Trophoblast cell (in vitro differentiated cells and primary cell): ENCODE results near the gene DHX57.

Experiments used
- DNase-seq, 2 donors: peaks; one replicate each; pipeline ENCODE4 v3.0.0-alpha.2; 2016
- H2AFZ ChIP-seq: 2 replicates; pipeline ENCODE4 v1.6.1; 2013; ENCODE audit warnings: low read length, moderate library complexity, mild to moderate bottlenecking; ENCODE audit not compliant: insufficient read depth, poor library complexity
- H2AK5ac ChIP-seq: 2 replicates; pipeline ENCODE4 v1.6.1; 2013; ENCODE audit warnings: mild to moderate bottlenecking, low read length
- H2BK120ac ChIP-seq: 2 replicates; pipeline ENCODE4 v1.6.1; 2013; ENCODE audit warnings: low read length, mild to moderate bottlenecking, moderate library complexity; ENCODE audit not compliant: insufficient read depth, poor library complexity
- H2BK12ac ChIP-seq: 2 replicates; pipeline ENCODE4 v1.6.1; 2013; ENCODE audit warnings: mild to moderate bottlenecking, low read length, moderate library complexity
- H2BK5ac ChIP-seq: 2 replicates; pipeline ENCODE4 v1.6.1; 2013; ENCODE audit warnings: low read length, low read depth, moderate library complexity, mild to moderate bottlenecking; ENCODE audit not compliant: poor library complexity
- H3K14ac ChIP-seq: 2 replicates; pipeline ENCODE4 v1.6.1; 2013; ENCODE audit warnings: mild to moderate bottlenecking, low read length
- H3K18ac ChIP-seq: 2 replicates; pipeline ENCODE4 v1.6.1; 2013; ENCODE audit warnings: mild to moderate bottlenecking, low read length
- H3K23ac ChIP-seq: 2 replicates; pipeline ENCODE4 v1.6.1; 2013; ENCODE audit warnings: low read length
- H3K27ac ChIP-seq: 2 replicates; pipeline ENCODE4 v1.5.1; 2013; ENCODE audit warnings: low read depth, mild to moderate bottlenecking, inconsistent platforms, low read length, moderate library complexity
- H3K27me3 ChIP-seq: 2 replicates; pipeline ENCODE4 v1.6.1; 2013; ENCODE audit warnings: inconsistent platforms, mild to moderate bottlenecking, low read length, moderate library complexity; ENCODE audit not compliant: insufficient read depth
- H3K36me3 ChIP-seq, 2 experiments: 1 replicate in 1 of 2; 2 replicates in 1 of 2; pipeline ENCODE4 v1.6.1; 2013; ENCODE audit warnings: low read length in 2 of 2, mild to moderate bottlenecking in 2 of 2, moderate library complexity in 1 of 2; ENCODE audit not compliant: insufficient read depth in 2 of 2, control insufficient read depth in 1 of 2
- H3K4ac ChIP-seq: 2 replicates; pipeline ENCODE4 v1.6.1; 2013; ENCODE audit warnings: low read depth, mild to moderate bottlenecking, low read length, moderate library complexity
- H3K4me1 ChIP-seq, 2 experiments: 1 replicate in 1 of 2; 2 replicates in 1 of 2; pipeline ENCODE4 v1.6.1; 2013; ENCODE audit warnings: low read length in 2 of 2, mild to moderate bottlenecking in 2 of 2, moderate library complexity in 1 of 2; ENCODE audit not compliant: insufficient read depth in 2 of 2, control insufficient read depth in 1 of 2
- H3K4me2 ChIP-seq: 2 replicates; pipeline ENCODE4 v1.6.1; 2013; ENCODE audit warnings: inconsistent platforms, mild to moderate bottlenecking, low read length, moderate library complexity
- H3K4me3 ChIP-seq: 2 replicates; pipeline ENCODE4 v1.5.1; 2013; ENCODE audit warnings: mild to moderate bottlenecking, low read depth, low read length, inconsistent platforms
- H3K79me1 ChIP-seq: one replicate; pipeline ENCODE4 v1.6.1; 2013; ENCODE audit warnings: low read length
- H3K79me2 ChIP-seq: 2 replicates; pipeline ENCODE4 v1.6.1; 2013; ENCODE audit warnings: low read length, mild to moderate bottlenecking; ENCODE audit not compliant: control insufficient read depth, insufficient read depth, poor library complexity
- H3K9ac ChIP-seq: 2 replicates; pipeline ENCODE4 v1.6.1; 2013; ENCODE audit warnings: mild to moderate bottlenecking, low read length
- H3K9me3 ChIP-seq: 2 replicates; pipeline ENCODE4 v1.6.1; 2013; ENCODE audit warnings: low read depth, mild to moderate bottlenecking, control low read depth, inconsistent platforms, low read length; ENCODE audit not compliant: insufficient read depth
- H4K12ac ChIP-seq: 2 replicates; pipeline ENCODE4 v1.6.1; 2013; ENCODE audit warnings: low read depth, mild to moderate bottlenecking, low read length, moderate library complexity
- H4K8ac ChIP-seq: 2 replicates; pipeline ENCODE4 v1.6.1; 2013; ENCODE audit warnings: low read depth, mild to moderate bottlenecking, low read length, moderate library complexity
- H4K91ac ChIP-seq: one replicate; pipeline ENCODE4 v1.6.1; 2013; ENCODE audit warnings: low read depth, mild to moderate bottlenecking, low read length, moderate library complexity
- WGBS: extraction: QIAGEN DNeasy Blood & Tissue Kit; methylation state at CpG from one replicate; pipeline ENCODE4 v1.1.7; 2013; ENCODE audit warnings: missing lambda C conversion rate; ENCODE audit not compliant: insufficient read length, insufficient coverage; ENCODE audit errors: extremely low coverage; 5-methylcytosine and 5-hydroxymethylcytosine counted together

Gene DHX57

GRCh38 chr2:38754049-38754448 lies 121.7 kb downstream of the DHX57 start:
- no peak overlapping the region for H3K4ac ChIP-seq
- H3K23ac ChIP-seq, result no peak overlapping the region
- H3K27me3 ChIP-seq, result no peaks in the 10 kb centered on the region

DNA sequence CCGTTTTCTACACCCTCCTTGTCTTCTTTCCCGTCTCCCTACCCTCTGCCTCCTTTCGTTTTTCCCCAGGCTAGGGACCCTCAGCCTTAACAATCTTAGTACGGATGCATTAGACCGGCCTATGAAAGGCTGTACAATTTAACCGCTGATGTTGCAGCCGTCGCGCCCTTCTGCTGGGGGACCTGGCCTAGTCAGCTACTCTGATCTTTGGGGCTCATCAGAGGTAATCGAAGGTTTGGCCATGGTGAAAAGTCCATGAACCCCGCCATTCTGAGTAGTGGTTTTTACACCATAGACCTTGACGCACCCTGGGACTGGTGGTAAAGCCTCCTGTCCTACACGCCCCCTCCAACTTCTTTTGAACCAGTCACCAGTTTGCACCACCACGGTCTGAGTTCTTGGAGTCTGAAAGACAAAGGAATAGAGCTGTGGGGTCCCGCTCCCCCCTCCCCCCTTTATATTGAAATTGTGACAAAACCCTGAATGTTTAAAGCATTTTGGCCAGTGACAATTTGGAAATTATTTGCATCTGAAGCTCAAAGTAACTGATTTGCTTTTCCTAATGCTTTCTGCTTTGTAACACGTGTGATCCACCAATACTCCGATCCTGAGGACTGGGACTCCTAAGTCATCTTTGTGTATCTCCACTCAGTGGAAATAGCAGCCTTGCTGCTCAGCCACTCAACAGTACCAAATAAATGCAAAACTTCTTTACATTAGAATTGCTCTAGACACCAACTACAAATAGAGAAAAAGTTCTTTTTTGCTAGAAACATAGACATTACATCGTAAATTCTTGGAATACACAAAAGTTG lies 123.9 kb downstream of the DHX57 start:
- Histone ChIP-seq H3K27me3 (no peaks in the 10 kb centered on the region), H3K27ac (peak overlapping the region; percentile 42), H3K23ac (no peak overlapping the region), H3K79me2 (peaks cover 21% of the 10 kb centered on the region), H2BK5ac (peak overlapping the region; percentile 58), H4K12ac (peak overlapping the region; percentile 91), H3K79me1 (peaks cover 16% of the 10 kb centered on the region), H2BK12ac (no peak overlapping the region), H3K9ac (peak overlapping the region; percentile 61), H3K4me3 (peak overlapping the region; percentile 63), H3K36me3 (peaks cover 9 to 19% of the 10 kb centered on the region in 2 experiments), H4K91ac (peak overlapping the region; percentile 80), H2BK120ac (peak overlapping the region; percentile 39), H3K4me2 (peak overlapping the region; percentile 58), H4K8ac (peak overlapping the region; percentile 87), H3K4me1 (no peaks in the 10 kb centered on the region), H3K9me3 (no peaks in the 10 kb centered on the region), H2AFZ (peak overlapping the region; percentile 51), H3K4ac (peak overlapping the region; percentile 46), H3K14ac (peak overlapping the region; percentile 56), H2AK5ac (no peak overlapping the region), H3K18ac (peak overlapping the region; percentile 39)
- WGBS, result no CpG with 5 or more reads among the region's 18 CpGs
- DNase-seq, result no peak

More at GRCh38 chr2:38754049-38754448, 121.7 kb downstream of the DHX57 start:
- Histone ChIP-seq H3K14ac (no peak overlapping the region), H3K36me3 (peaks cover 2 to 3% of the 10 kb centered on the region in 2 experiments), H2BK120ac (no peak overlapping the region), H3K27ac (no peak overlapping the region), H3K4me1 (no peaks in the 10 kb centered on the region), H3K9me3 (no peaks in the 10 kb centered on the region), H2AFZ (no peak overlapping the region), H3K9ac (no peak overlapping the region), H2AK5ac (no peak overlapping the region), H3K4me3 (no peak overlapping the region), H3K18ac (no peak overlapping the region), H4K8ac (no peak overlapping the region), H3K79me2 (peaks cover 17% of the 10 kb centered on the region), H2BK12ac (no peak overlapping the region), H4K12ac (no peak overlapping the region), H2BK5ac (no peak overlapping the region), H3K79me1 (peaks cover 16% of the 10 kb centered on the region), H4K91ac (no peak overlapping the region), H3K4me2 (no peak overlapping the region)
- no peak for DNase-seq

DNA sequence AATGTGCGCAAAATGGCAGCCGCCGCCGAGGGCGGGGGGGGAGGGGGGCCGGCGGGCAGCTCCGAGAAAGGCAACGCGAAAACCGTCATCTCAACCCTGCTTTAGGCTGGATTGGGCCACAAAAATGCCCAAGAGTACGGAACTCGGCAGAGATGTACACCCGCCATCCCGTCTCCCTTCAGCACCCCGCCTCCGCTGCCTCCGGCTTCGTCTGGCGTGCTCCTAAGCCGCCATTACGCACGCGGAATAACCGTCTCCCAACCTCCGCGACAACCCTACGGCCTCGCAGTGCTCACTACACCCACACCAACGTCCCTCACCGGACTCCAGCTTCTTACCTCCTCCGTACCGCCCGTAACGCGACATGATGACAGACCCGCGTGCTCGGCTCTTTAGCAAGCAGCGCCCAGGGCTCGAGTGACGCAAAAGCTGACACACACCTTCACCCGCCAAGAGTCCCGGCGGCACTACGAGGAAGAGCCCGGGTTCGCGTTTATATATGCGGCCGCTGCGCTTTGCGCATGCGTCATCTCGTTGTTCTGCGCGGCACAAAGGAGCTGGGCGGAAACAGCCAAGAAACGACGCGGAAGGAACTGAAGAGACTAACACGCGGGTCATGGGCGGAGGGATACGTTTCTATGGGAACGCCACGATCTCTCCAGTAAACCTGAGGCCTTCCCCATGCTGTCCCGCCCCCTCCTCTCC lies 124.7 kb downstream of the DHX57 start, which contains the start of gene SRSF7:
Gene SRSF7, minus strand, starts transcription at position 471 of the 705 bp plus-strand sequence. Its CDS starts 105 bp downstream, at position 366.
- no peaks in the 10 kb centered on the region for H3K9me3 ChIP-seq
- peak within 1 kb of the TSS; percentile 98 for H4K12ac ChIP-seq
- peak within 1 kb of the TSS; percentile 97 for H2BK120ac ChIP-seq
- peak within 1 kb of the TSS; percentile 97 for H3K4me2 ChIP-seq
- peak within 1 kb of the TSS; percentile 99 for H3K4me3 ChIP-seq
- peak within 1 kb of the TSS; percentile 42 for H2BK12ac ChIP-seq
- H3K14ac ChIP-seq, result peak within 1 kb of the TSS; percentile 100
- H3K9ac ChIP-seq, result peak within 1 kb of the TSS; percentile 99
- peak within 1 kb of the TSS; percentile 95 for H4K91ac ChIP-seq
- peaks cover 9 to 21% of the 10 kb centered on the region in 2 experiments for H3K36me3 ChIP-seq
- no CpG with 5 or more reads among the region's 68 CpGs for WGBS
- H3K27me3 ChIP-seq, result no peaks in the 10 kb centered on the region
- peaks cover 21% of the 10 kb centered on the region for H3K79me2 ChIP-seq
- no peaks in the 10 kb centered on the region for H3K4me1 ChIP-seq
- peak within 1 kb of the TSS; percentile 96 for H2BK5ac ChIP-seq
- H4K8ac ChIP-seq, result peak within 1 kb of the TSS; percentile 96
- peak within 1 kb of the TSS; percentile 99 for H2AK5ac ChIP-seq
- peaks cover 16% of the 10 kb centered on the region for H3K79me1 ChIP-seq
- H3K18ac ChIP-seq, result peak within 1 kb of the TSS; percentile 100
- H2AFZ ChIP-seq, result peak within 1 kb of the TSS; percentile 74
- no peak within 1 kb of the TSS for H3K23ac ChIP-seq
- H3K27ac ChIP-seq, result peak within 1 kb of the TSS; percentile 92
- DNase-seq, result peak; percentile 97 to 99
- peak within 1 kb of the TSS; percentile 100 for H3K4ac ChIP-seq

DNA sequence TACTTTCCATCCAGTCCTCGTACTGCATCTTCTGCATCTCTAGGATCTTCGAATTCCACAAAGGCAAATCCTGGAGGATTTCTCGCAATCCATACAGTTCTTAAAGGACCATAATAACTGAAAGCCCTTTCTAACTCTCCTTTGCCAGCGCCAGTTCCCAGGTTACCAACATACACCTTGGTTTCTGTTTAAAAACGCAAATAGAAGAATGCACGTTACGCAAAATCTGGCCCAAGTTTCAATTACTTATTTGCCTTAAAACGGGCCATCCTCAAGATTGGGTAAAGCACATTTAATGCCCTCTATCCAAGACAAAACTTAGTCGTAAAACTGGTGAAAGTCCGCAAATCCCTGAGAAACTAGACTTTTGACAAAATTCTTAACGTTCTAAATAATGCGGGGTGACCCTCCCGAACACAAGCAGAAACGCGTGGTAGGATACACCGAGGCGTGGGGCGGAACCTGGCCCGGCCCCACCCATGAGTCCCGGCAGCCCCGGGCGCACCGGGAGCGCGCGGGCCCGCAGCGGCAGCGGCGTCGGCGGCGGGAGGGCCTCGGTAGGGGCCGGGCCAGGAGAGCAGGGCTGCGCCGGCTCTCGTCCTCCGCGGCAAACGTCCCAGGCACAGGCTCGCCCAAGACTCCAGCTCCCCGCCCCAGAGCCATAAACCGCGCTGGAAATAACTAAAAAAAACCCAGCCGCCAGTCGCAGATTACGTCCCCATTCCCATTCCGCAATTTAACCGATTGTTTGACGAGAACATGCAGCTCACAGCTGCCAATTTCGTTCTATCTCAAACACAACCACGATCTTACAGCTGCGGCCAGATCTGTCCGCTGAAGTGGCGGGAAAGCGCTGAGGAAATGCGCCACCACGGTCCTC lies 125.5 kb downstream of the DHX57 start:
- peak; percentile 26 to 50 for DNase-seq
- Histone ChIP-seq H3K79me1 (peaks cover 16% of the 10 kb centered on the region), H2BK120ac (peak overlapping the region; percentile 39), H4K12ac (peak overlapping the region; percentile 61), H2AK5ac (peak overlapping the region; percentile 7), H2BK5ac (peak overlapping the region; percentile 63), H2BK12ac (no peak overlapping the region), H3K9me3 (no peaks in the 10 kb centered on the region), H3K9ac (peak overlapping the region; percentile 90), H3K23ac (no peak overlapping the region), H3K27ac (peak overlapping the region; percentile 92), H3K4me3 (peak overlapping the region; percentile 99), H3K14ac (peak overlapping the region; percentile 93), H3K18ac (peak overlapping the region; percentile 75), H3K27me3 (no peaks in the 10 kb centered on the region), H3K36me3 (peaks cover 12 to 26% of the 10 kb centered on the region in 2 experiments), H3K79me2 (peaks cover 21% of the 10 kb centered on the region), H2AFZ (peak overlapping the region; percentile 74), H3K4me1 (no peaks in the 10 kb centered on the region), H3K4ac (peak overlapping the region; percentile 100), H3K4me2 (peak overlapping the region; percentile 97), H4K91ac (peak overlapping the region; percentile 95), H4K8ac (peak overlapping the region; percentile 92)
- WGBS, result no CpG with 5 or more reads among the region's 59 CpGs
